ENCODE measurements around the gene COMT.

GRCh38 chr22:19896665-19897355, 44.8 kb upstream of the COMT start:
- TF ChIP-seq MAZ (IDR thresholded peaks at IDR 0.05; ENCODE audit: borderline replicate concordance, low read depth, low read length) (no peak), MAFK (IDR thresholded peaks at IDR 0.05; ENCODE audit: low read depth, low read length) (no peak), RCOR1 (IDR thresholded peaks at IDR 0.05; ENCODE audit: insufficient replicate concordance, low read length) (no peak), BHLHE40 (IDR thresholded peaks at IDR 0.05; ENCODE audit: low read depth, low read length) (no peak), POLR2A (IDR thresholded peaks at IDR 0.05; ENCODE audit: low read depth, low read length) (no peak), RFX5 (IDR thresholded peaks at IDR 0.05; ENCODE audit: low read depth, low read length) (no peak), CHD1 (IDR thresholded peaks at IDR 0.05; ENCODE audit: low read depth, low read length) (no peak), CEBPB (IDR thresholded peaks at IDR 0.05; ENCODE audit: low read depth, low read length) (no peak), MXI1 (IDR thresholded peaks at IDR 0.05; ENCODE audit: borderline replicate concordance, low read depth, low read length) (no peak), SMC3 (IDR thresholded peaks at IDR 0.05; ENCODE audit: low read depth, low read length) (no peak)
- TF ChIP-seq, protein P1, sequence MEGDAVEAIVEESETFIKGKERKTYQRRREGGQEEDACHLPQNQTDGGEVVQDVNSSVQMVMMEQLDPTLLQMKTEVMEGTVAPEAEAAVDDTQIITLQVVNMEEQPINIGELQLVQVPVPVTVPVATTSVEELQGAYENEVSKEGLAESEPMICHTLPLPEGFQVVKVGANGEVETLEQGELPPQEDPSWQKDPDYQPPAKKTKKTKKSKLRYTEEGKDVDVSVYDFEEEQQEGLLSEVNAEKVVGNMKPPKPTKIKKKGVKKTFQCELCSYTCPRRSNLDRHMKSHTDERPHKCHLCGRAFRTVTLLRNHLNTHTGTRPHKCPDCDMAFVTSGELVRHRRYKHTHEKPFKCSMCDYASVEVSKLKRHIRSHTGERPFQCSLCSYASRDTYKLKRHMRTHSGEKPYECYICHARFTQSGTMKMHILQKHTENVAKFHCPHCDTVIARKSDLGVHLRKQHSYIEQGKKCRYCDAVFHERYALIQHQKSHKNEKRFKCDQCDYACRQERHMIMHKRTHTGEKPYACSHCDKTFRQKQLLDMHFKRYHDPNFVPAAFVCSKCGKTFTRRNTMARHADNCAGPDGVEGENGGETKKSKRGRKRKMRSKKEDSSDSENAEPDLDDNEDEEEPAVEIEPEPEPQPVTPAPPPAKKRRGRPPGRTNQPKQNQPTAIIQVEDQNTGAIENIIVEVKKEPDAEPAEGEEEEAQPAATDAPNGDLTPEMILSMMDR (conservative IDR thresholded peaks at IDR 0.05; ENCODE audit: low read depth, low read length), result no peak
- TF ChIP-seq, protein P2, sequence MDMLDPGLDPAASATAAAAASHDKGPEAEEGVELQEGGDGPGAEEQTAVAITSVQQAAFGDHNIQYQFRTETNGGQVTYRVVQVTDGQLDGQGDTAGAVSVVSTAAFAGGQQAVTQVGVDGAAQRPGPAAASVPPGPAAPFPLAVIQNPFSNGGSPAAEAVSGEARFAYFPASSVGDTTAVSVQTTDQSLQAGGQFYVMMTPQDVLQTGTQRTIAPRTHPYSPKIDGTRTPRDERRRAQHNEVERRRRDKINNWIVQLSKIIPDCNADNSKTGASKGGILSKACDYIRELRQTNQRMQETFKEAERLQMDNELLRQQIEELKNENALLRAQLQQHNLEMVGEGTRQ (IDR thresholded peaks at IDR 0.05; ENCODE audit: low read depth, low read length), result no peak
